Thyroid gland (tissue), 4 donors: Measurements from ENCODE around the gene MYO1E. TPM values are rescaled to one million over a fixed set of nuclear protein-coding genes. Genes with fewer than 3 reads are reported as not detected.
"Not testable (repeated sequence)": the region's sequence is repeated elsewhere in the genome, so short reads cannot be mapped to it uniquely, and the experiment has no call there.

Experiments used
- DNase-seq, 2 donors: peaks; one replicate each; pipeline ENCODE4 v3.0.0-alpha.2; 2019
- H3K27ac ChIP-seq, 3 donors: fragments of 200-600 bp; sonication (generic); 1 replicate in 2 of 3; 2 replicates in 1 of 3; pipeline ENCODE4 v1.5.1; 2016 to 2019; ENCODE audit warnings: mild to moderate bottlenecking in 1 of 3, moderate library complexity in 1 of 3
- H3K27me3 ChIP-seq: fragments of 200-600 bp; sonication (generic); one replicate; pipeline ENCODE4 v1.5.1; 2019
- H3K36me3 ChIP-seq, 2 donors: fragments of 200-600 bp; sonication (generic); one replicate each; pipeline ENCODE4 v1.5.1; 2016 to 2019
- H3K4me1 ChIP-seq, 2 donors: fragments of 200-600 bp; sonication (generic); one replicate each; pipeline ENCODE4 v1.5.1; 2017 to 2019
- H3K4me3 ChIP-seq, 3 donors: fragments of 200-600 bp; sonication (generic); replicated peaks in 1 of 3; 1 replicate in 2 of 3; 2 replicates in 1 of 3; pipeline ENCODE4 v1.5.1; 2016; ENCODE audit warnings: mild to moderate bottlenecking in 1 of 3
- H3K9me3 ChIP-seq: fragments of 200-600 bp; sonication (generic); one replicate; pipeline ENCODE4 v1.5.1; 2017
- CTCF ChIP-seq, 6 experiments: fragments of 200-600 bp in 3 of 6; fragments of 450-650 bp in 3 of 6; sonication (generic) in 3 of 6; IDR thresholded peaks; one replicate each; pipeline ENCODE4 v1.5.1; 2016 to 2019; ENCODE audit warnings: antibody characterized with exemption in 6 of 6, mild to moderate bottlenecking in 2 of 6, inconsistent platforms in 1 of 6, moderate library complexity in 1 of 6
- POLR2A ChIP-seq, 2 donors: fragments of 450-650 bp; IDR thresholded peaks; one replicate each; pipeline ENCODE4 v1.6.1; 2017; ENCODE audit warnings: antibody characterized with exemption in 2 of 2, mild to moderate bottlenecking in 2 of 2, moderate library complexity in 1 of 2
- WGBS, 2 donors: methylation state at CpG; one replicate each; pipeline ENCODE4 v1.1.5; 2017; 5-methylcytosine and 5-hydroxymethylcytosine counted together
- intact Hi-C: fragments of 100-400 bp; cut with DNase I; formaldehyde crosslinking; loops from one replicate; pipeline ENCODE4 v1.15.1; 2023
- total RNA-seq, 4 donors: library from RNA; depleted of rRNA; stranded (reverse); fragments of >200 nt; gene quantifications; one replicate each; pipeline ENCODE4 v1.2.3, GENCODE V29; 2016

The MYO1E gene
- total RNA-seq, 4 donors from 2014 or later = 19.5 to 56.6 (median 34.6) TPM

GRCh38 chr15:59401824-59402569 lies 29.3 kb upstream of the MYO1E start:
- intact Hi-C loops = no loop called here
- Histone ChIP-seq H3K4me1 (peaks cover 0 to 8% of the 10 kb centered on the region in 2 donors), H3K36me3 (no peaks in the 10 kb centered on the region), H3K27ac (no peak overlapping the region), H3K4me3 (no peak overlapping the region), H3K9me3 (no peaks in the 10 kb centered on the region), H3K27me3 (no peaks in the 10 kb centered on the region)
- DNase-seq = no peak
- 75 to 76% methylated on average over 15 of the region's 15 CpGs for WGBS, 2 donors
- TF ChIP-seq POLR2A (IDR thresholded peaks at IDR 0.05) = no peak
- no peak for TF ChIP-seq CTCF (IDR thresholded peaks at IDR 0.05)

- H3K36me3 ChIP-seq, H3K27me3 ChIP-seq, H3K4me1 ChIP-seq, H3K4me3 ChIP-seq, intact Hi-C loops, DNase-seq, H3K27ac ChIP-seq, H3K9me3 ChIP-seq: not testable (repeated sequence)
- WGBS, 2 donors = 83 to 88% methylated on average over 10 of the region's 10 CpGs
These were observed 28.6 kb upstream of the MYO1E start for GRCh38 chr15:59401051-59401823.

- TF ChIP-seq POLR2A (IDR thresholded peaks at IDR 0.05) (no peak), CTCF (IDR thresholded peaks at IDR 0.05) (no peak)
- H3K9me3 ChIP-seq = no peaks in the 10 kb centered on the region
- H3K4me1 ChIP-seq = peaks cover 0 to 8% of the 10 kb centered on the region in 2 donors
- no peaks in the 10 kb centered on the region for H3K36me3 ChIP-seq
- H3K27ac ChIP-seq = no peak overlapping the region
- H3K27me3 ChIP-seq = no peaks in the 10 kb centered on the region
- H3K4me3 ChIP-seq = no peak overlapping the region
- intact Hi-C loops = no loop called here
- DNase-seq = peak in 1 of 2 donors; percentile 11
- 75 to 78% methylated on average over 13 of the region's 13 CpGs for WGBS, 2 donors
These were observed 27.6 kb upstream of the MYO1E start for GRCh38 chr15:59400103-59400813.

GRCh38 chr15:59399465-59400102 lies 26.9 kb upstream of the MYO1E start:
- Histone ChIP-seq H3K4me3 (no peak overlapping the region), H3K9me3 (no peaks in the 10 kb centered on the region), H3K27me3 (no peaks in the 10 kb centered on the region), H3K4me1 (peaks cover 0 to 8% of the 10 kb centered on the region in 2 donors), H3K36me3 (no peaks in the 10 kb centered on the region), H3K27ac (no peak overlapping the region)
- 44 to 62% methylated on average over 7 of the region's 7 CpGs for WGBS, 2 donors
- intact Hi-C loops = no loop called here
- TF ChIP-seq POLR2A (IDR thresholded peaks at IDR 0.05) (no peak), CTCF (IDR thresholded peaks at IDR 0.05) (no peak)
- DNase-seq = no peak

- Histone ChIP-seq H3K36me3 (no peaks in the 10 kb centered on the region), H3K4me1 (peaks cover 0 to 8% of the 10 kb centered on the region in 2 donors)
- 79 to 86% methylated on average over 1 of the region's 1 CpG for WGBS, 2 donors
These were observed 25.5 kb upstream of the MYO1E start for GRCh38 chr15:59398220-59398619.

More at GRCh38 chr15:59398220-59398619, 25.5 kb upstream of the MYO1E start:
- H3K4me3 ChIP-seq = no peak overlapping the region
- no peak for DNase-seq
- H3K27ac ChIP-seq = no peak overlapping the region
- TF ChIP-seq CTCF (IDR thresholded peaks at IDR 0.05) = no peak
- no peak for TF ChIP-seq POLR2A (IDR thresholded peaks at IDR 0.05)
- H3K9me3 ChIP-seq = no peaks in the 10 kb centered on the region
- intact Hi-C loops = no loop called here
- no peaks in the 10 kb centered on the region for H3K27me3 ChIP-seq
